T-helper 2 cell (primary cell): ENCODE results near the gene HOMER2.
"Not testable (repeated sequence)": the region's sequence is repeated elsewhere in the genome, so short reads cannot be mapped to it uniquely, and the experiment has no call there.

Source experiments
- DNase-seq, 5 experiments: peaks; one replicate each; pipeline versions ENCODE4 v3.0.0 to v3.0.0-alpha.2; 2012 to 2022

The HOMER2 gene

GRCh38 chr15:82830427-82831173 lies 121.9 kb downstream of the HOMER2 start:
- DNase-seq: peak in 1 of 5 experiments; percentile 16

- DNase-seq: no peak
Measured at GRCh38 chr15:82829234-82829633, 123.3 kb downstream of the HOMER2 start.

GRCh38 chr15:82828075-82828474 lies 124.4 kb downstream of the HOMER2 start:
- DNase-seq: no peak

- no peak for DNase-seq
Measured at GRCh38 chr15:82823049-82823448, 129.5 kb downstream of the HOMER2 start.

GRCh38 chr15:82821851-82822250 lies 130.7 kb downstream of the HOMER2 start:
- not testable (repeated sequence) for DNase-seq

- not testable (repeated sequence) for DNase-seq
Measured at GRCh38 chr15:82821396-82821795, 131.1 kb downstream of the HOMER2 start.

- DNase-seq: no peak
Measured at GRCh38 chr15:82820128-82820527, 132.4 kb downstream of the HOMER2 start.

GRCh38 chr15:82812994-82813393 lies 139.5 kb downstream of the HOMER2 start:
- DNase-seq: no peak

GRCh38 chr15:82810890-82811426 lies 141.6 kb downstream of the HOMER2 start:
- DNase-seq: peak in 4 of 5 experiments; percentile 18 to 81 (median 62)

GRCh38 chr15:82810061-82810889 lies 142.2 kb downstream of the HOMER2 start:
- DNase-seq: peak in 3 of 5 experiments; percentile 18 to 70 (median 20)

GRCh38 chr15:82809308-82810060 lies 143.0 kb downstream of the HOMER2 start, which contains the start of gene WHAMM:
WHAMM (plus strand) TSS chr15:82809628; CDS start chr15:82809727, 99 bp downstream.
- peak; percentile 85 to 96 (median 94) for DNase-seq

- DNase-seq: no peak
Measured at GRCh38 chr15:82808634-82809041, 143.9 kb downstream of the HOMER2 start.

- no peak for DNase-seq
Measured at GRCh38 chr15:82807920-82808633, 144.4 kb downstream of the HOMER2 start.

- no peak for DNase-seq
Measured at GRCh38 chr15:82805994-82806406, 146.5 kb downstream of the HOMER2 start, which contains the start of gene FSD2. FSD2 (minus strand) TSS chr15:82806069; CDS start chr15:82787390, 18,679 bp downstream.

GRCh38 chr15:82804575-82804949 lies 148.0 kb downstream of the HOMER2 start:
- DNase-seq: no peak

- DNase-seq: no peak
Measured at GRCh38 chr15:82803793-82804574, 148.5 kb downstream of the HOMER2 start.

GRCh38 chr15:82802497-82802896 lies 150.0 kb downstream of the HOMER2 start:
- no peak for DNase-seq

- no peak for DNase-seq
Measured at GRCh38 chr15:82799183-82799841, 153.2 kb downstream of the HOMER2 start.
